Loucy (cell line): ENCODE measurements around the gene RPH3AL.

Experiments used
- H2AFZ ChIP-seq: fragments of 200-600 bp; sonication (generic); 2 replicates; pipeline ENCODE4 v1.6.0; 2016; ENCODE audit warnings: antibody characterized with exemption, mild to moderate bottlenecking, low read length, moderate library complexity
- H3F3A ChIP-seq: fragments of 200-600 bp; 2 replicates; pipeline ENCODE4 v1.6.0; 2016; ENCODE audit warnings: antibody characterized with exemption, low read depth, mild to moderate bottlenecking
- H3K27me3 ChIP-seq: fragments of 200-600 bp; sonication (generic); 2 replicates; pipeline ENCODE4 v1.6.1; 2014; ENCODE audit warnings: low read length, mild to moderate bottlenecking; ENCODE audit not compliant: insufficient read depth, poor library complexity, severe bottlenecking
- H3K36me3 ChIP-seq: fragments of 200-600 bp; sonication (generic); 2 replicates; pipeline ENCODE4 v1.6.1; 2016; ENCODE audit warnings: low read length; ENCODE audit not compliant: insufficient read depth
- H3K4me1 ChIP-seq: fragments of 200-600 bp; sonication (generic); 2 replicates; pipeline ENCODE4 v1.5.1; 2014; ENCODE audit warnings: low read length, mild to moderate bottlenecking; ENCODE audit not compliant: insufficient read depth, poor library complexity, severe bottlenecking
- H3K4me2 ChIP-seq: fragments of 200-600 bp; sonication (generic); 2 replicates; pipeline ENCODE4 v1.6.0; 2014; ENCODE audit warnings: antibody characterized with exemption, low read length, low read depth, mild to moderate bottlenecking; ENCODE audit not compliant: poor library complexity, severe bottlenecking
- H3K4me3 ChIP-seq: fragments of 200-600 bp; sonication (generic); 2 replicates; pipeline ENCODE4 v1.5.1; 2014; ENCODE audit warnings: low read length, mild to moderate bottlenecking, mixed read lengths; ENCODE audit not compliant: poor library complexity, severe bottlenecking
- H3K79me2 ChIP-seq: fragments of 200-600 bp; sonication (generic); 2 replicates; pipeline ENCODE4 v1.6.1; 2014; ENCODE audit warnings: low read length; ENCODE audit not compliant: insufficient read depth
- H3K9ac ChIP-seq: fragments of 200-600 bp; sonication (generic); 2 replicates; pipeline ENCODE4 v1.6.0; 2014; ENCODE audit warnings: mild to moderate bottlenecking, low read depth, low read length, moderate library complexity; ENCODE audit not compliant: poor library complexity, severe bottlenecking
- H3K9me2 ChIP-seq: fragments of 200-600 bp; sonication (generic); replicated peaks from 2 replicates; pipeline ENCODE4 v1.6.1; 2016; ENCODE audit warnings: low read depth, low read length, mixed read lengths
- H3K9me3 ChIP-seq: fragments of 200-600 bp; sonication (generic); 2 replicates; pipeline ENCODE4 v1.6.1; 2014; ENCODE audit warnings: mild to moderate bottlenecking, antibody characterized with exemption, low read length, low read depth; ENCODE audit not compliant: insufficient read depth
- H4K20me1 ChIP-seq: fragments of 200-600 bp; sonication (generic); 2 replicates; pipeline ENCODE4 v1.6.0; 2014; ENCODE audit warnings: antibody characterized with exemption, low read length, mild to moderate bottlenecking; ENCODE audit not compliant: insufficient read depth, poor library complexity, severe bottlenecking
- EZH2phosphoT487 ChIP-seq: fragments of 200-600 bp; IDR thresholded peaks from 2 replicates; pipeline ENCODE4 v1.6.1; 2018; ENCODE audit warnings: antibody characterized with exemption, mild to moderate bottlenecking, moderate library complexity, borderline replicate concordance
- TF ChIP-seq, protein P1 (sequence below): fragments of 200-600 bp; sonication (generic); conservative IDR thresholded peaks from 2 replicates; pipeline ENCODE4 v1.5.1; 2014; ENCODE audit warnings: mild to moderate bottlenecking, antibody characterized with exemption, low read length

RPH3AL gene

DNA sequence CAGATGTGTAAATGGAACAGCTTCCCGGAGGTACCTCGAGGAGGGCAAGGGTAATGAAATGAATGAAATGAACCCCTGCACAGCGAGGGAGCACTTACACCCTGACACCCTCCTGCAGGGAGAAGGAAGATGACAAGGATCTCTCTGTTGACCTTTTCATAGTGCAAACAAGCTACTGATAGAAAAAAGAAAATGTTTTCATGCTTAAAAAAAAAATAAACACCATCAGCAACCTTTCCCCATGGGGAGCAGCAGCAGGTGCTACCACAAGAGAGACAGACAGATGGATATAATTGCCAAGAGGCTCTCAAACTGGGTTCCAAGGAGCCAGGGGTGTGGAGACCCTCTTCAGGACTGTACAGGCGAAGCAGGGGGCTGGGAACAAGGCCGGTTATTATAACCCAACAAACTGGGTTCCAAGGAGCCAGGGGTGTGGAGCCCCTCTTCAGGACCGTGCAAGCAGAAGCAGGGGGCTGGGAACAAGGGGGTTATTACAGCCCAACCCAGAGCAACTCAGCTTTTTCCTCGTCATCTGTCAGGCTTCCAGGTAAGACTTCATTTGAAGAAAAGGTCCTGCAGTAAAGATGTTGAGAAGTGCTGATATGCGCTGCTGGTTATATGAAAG is 718 bp upstream of the RPH3AL start:
- no peaks in the 10 kb centered on the region for H3K36me3 ChIP-seq
- H3F3A ChIP-seq = no peaks in the 10 kb centered on the region
- no peaks in the 10 kb centered on the region for H3K9me2 ChIP-seq
- H3K4me2 ChIP-seq = no peak overlapping the region
- H3K4me3 ChIP-seq = no peak overlapping the region
- TF ChIP-seq, protein P1, sequence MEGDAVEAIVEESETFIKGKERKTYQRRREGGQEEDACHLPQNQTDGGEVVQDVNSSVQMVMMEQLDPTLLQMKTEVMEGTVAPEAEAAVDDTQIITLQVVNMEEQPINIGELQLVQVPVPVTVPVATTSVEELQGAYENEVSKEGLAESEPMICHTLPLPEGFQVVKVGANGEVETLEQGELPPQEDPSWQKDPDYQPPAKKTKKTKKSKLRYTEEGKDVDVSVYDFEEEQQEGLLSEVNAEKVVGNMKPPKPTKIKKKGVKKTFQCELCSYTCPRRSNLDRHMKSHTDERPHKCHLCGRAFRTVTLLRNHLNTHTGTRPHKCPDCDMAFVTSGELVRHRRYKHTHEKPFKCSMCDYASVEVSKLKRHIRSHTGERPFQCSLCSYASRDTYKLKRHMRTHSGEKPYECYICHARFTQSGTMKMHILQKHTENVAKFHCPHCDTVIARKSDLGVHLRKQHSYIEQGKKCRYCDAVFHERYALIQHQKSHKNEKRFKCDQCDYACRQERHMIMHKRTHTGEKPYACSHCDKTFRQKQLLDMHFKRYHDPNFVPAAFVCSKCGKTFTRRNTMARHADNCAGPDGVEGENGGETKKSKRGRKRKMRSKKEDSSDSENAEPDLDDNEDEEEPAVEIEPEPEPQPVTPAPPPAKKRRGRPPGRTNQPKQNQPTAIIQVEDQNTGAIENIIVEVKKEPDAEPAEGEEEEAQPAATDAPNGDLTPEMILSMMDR = no peak
- no peak for TF ChIP-seq EZH2phosphoT487
- no peak overlapping the region for H3K9ac ChIP-seq
- H3K4me1 ChIP-seq = peaks cover 9% of the 10 kb centered on the region
- peaks cover 12% of the 10 kb centered on the region; the same call in 1 of the 2 replicates for H3K9me3 ChIP-seq
- H3K79me2 ChIP-seq = no peaks in the 10 kb centered on the region
- no peaks in the 10 kb centered on the region for H3K27me3 ChIP-seq
- no peaks in the 10 kb centered on the region for H4K20me1 ChIP-seq
- no peak overlapping the region for H2AFZ ChIP-seq

DNA sequence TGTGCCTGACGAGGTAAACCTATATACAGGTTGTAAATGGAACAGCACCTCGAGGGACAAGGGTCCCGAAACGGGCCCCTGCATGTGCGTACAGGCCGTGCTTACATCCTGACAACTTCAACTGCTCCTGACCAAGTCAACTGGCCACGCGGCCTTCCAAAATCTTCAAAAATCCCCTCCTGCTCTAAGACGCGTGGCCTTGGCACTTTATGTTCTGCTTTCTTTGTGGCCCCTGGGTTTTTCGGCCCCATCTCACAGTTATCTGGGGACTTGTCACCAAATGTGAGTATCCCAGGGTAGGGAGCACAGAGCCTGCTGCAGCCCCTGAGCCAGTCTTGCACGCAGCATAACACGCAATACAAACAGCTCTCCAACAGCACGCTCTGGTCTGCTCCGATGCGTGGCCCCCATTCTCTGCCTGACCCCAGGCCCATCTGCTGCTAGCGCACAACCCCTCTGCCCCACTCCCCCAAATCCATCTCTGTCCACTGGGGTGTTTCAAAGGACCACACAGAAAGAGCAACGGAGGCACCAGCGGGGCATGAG is 659 bp downstream of the RPH3AL start:
- no peaks in the 10 kb centered on the region for H3F3A ChIP-seq
- H3K79me2 ChIP-seq = no peaks in the 10 kb centered on the region
- no peak for TF ChIP-seq EZH2phosphoT487
- TF ChIP-seq, protein P1 = no peak
- H3K9ac ChIP-seq = no peak overlapping the region
- H3K36me3 ChIP-seq = no peaks in the 10 kb centered on the region
- no peaks in the 10 kb centered on the region for H3K27me3 ChIP-seq
- no peak overlapping the region for H3K4me3 ChIP-seq
- H3K9me2 ChIP-seq = no peaks in the 10 kb centered on the region
- H2AFZ ChIP-seq = no peak overlapping the region
- peaks cover 9% of the 10 kb centered on the region for H3K4me1 ChIP-seq
- H3K4me2 ChIP-seq = no peak overlapping the region
- peaks cover 11% of the 10 kb centered on the region; the same call in 1 of the 2 replicates for H3K9me3 ChIP-seq
- H4K20me1 ChIP-seq = no peaks in the 10 kb centered on the region

- Histone ChIP-seq H4K20me1 (no peaks in the 10 kb centered on the region), H3K9ac (no peak overlapping the region), H3F3A (no peaks in the 10 kb centered on the region), H3K27me3 (no peaks in the 10 kb centered on the region), H2AFZ (no peak overlapping the region), H3K79me2 (no peaks in the 10 kb centered on the region), H3K9me3 (peaks cover 6% of the 10 kb centered on the region; the same call in 1 of the 2 replicates), H3K4me2 (no peak overlapping the region), H3K36me3 (no peaks in the 10 kb centered on the region), H3K9me2 (no peaks in the 10 kb centered on the region), H3K4me3 (no peak overlapping the region), H3K4me1 (peaks cover 9% of the 10 kb centered on the region)
- TF ChIP-seq EZH2phosphoT487 = no peak
- TF ChIP-seq, protein P1 = no peak
These were observed 1.2 kb downstream of the RPH3AL start for GRCh38 chr17:351449-351738.
